ENCODE data around the gene NLE1. TPM values are rescaled to one million over a fixed set of nuclear protein-coding genes. Genes with fewer than 3 reads are reported as not detected.

NLE1 gene
- total RNA-seq, 4 donors from 2014 or later: 9.9 to 19.3 (median 11.5) TPM

DNA sequence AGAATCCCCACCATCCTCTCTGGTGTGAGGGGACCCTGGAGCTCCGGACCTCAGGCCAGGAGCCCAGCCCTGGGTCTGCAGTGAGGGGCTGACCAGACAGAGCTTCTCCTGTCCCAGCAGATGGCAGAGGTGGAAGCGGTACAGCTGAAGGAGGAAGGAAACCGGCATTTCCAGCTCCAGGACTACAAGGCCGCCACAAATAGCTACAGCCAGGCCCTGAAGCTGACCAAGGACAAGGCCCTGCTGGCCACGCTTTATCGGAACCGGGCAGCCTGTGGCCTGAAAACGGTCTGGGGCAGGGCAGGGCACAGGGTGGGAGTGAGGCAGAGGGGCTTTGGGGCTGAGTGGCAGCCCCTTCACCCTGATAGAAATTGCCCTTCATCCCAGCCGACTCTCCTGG lies 6.0 kb upstream of the NLE1 start:
- in situ Hi-C loops (cut with MboI; ENCODE audit: low sequenced_read_pairs in 4 of 4) (loop anchor here in 2 of 4 donors (10.0 kb wide), 1 partner anchor 97 kb away; the partner anchor contains the start of gene SLFN5 (in 2 of the 2)), intact Hi-C loops (cut with DNase I; ENCODE audit: low total_unique reads) (loop anchor here (5.0 to 10.0 kb wide), 3 partner anchors 109 to 1387 kb away; partner anchors contain the start of genes MYO19, PIGW and SLFN12L)
- Histone ChIP-seq H3K9me3 (no peaks in the 10 kb centered on the region), H3K27me3 (no peaks in the 10 kb centered on the region), H3K36me3 (peaks cover 0 to 34% of the 10 kb centered on the region in 2 donors), H3K27ac (peak overlapping the region; percentile 94 to 98 (median 97)), H3K4me3 (peak overlapping the region; percentile 53 to 64 (median 60)), H3K4me1 (peaks cover 23 to 39% of the 10 kb centered on the region in 2 donors)
- DNase-seq (peak in 1 of 2 donors; percentile 41), ATAC-seq (peak; percentile 29 to 35)
- TF ChIP-seq, protein P1, sequence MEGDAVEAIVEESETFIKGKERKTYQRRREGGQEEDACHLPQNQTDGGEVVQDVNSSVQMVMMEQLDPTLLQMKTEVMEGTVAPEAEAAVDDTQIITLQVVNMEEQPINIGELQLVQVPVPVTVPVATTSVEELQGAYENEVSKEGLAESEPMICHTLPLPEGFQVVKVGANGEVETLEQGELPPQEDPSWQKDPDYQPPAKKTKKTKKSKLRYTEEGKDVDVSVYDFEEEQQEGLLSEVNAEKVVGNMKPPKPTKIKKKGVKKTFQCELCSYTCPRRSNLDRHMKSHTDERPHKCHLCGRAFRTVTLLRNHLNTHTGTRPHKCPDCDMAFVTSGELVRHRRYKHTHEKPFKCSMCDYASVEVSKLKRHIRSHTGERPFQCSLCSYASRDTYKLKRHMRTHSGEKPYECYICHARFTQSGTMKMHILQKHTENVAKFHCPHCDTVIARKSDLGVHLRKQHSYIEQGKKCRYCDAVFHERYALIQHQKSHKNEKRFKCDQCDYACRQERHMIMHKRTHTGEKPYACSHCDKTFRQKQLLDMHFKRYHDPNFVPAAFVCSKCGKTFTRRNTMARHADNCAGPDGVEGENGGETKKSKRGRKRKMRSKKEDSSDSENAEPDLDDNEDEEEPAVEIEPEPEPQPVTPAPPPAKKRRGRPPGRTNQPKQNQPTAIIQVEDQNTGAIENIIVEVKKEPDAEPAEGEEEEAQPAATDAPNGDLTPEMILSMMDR (IDR thresholded peaks at IDR 0.05 in 4 of 5, conservative IDR thresholded peaks at IDR 0.05 in 1 of 5): peak in 1 of 5 experiments; percentile 5
- TF ChIP-seq POLR2A (IDR thresholded peaks at IDR 0.05): no peak

DNA sequence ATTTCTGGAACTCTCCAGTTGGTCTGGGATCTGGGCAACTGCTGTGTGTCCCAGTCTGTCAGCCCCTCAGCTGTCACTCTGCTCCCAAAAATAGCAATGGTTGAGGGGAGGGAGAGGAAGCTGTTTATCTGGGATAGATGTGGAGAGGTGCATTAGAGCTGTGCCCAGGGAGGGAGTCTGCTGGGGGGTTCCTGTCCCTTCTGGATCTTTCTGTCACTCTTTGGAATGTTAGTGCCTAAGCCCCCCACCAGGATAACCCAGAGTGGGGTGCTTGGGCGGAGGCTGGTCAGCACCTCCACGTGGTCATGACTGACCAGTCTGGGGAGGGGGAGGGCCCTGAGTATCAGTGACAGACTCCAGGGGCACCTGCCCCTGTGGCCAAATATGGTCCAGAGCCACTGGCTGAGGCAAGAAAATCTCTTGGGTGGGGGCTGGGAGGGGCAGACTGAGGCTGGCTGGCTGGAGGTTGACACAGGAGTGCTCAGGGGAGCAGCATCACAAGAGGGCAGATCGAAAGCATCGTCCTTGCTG lies 5.3 kb upstream of the NLE1 start, which contains the start of gene UNC45B:
Gene UNC45B (plus strand): TSS at position 443 of the 531 bp plus-strand sequence. CDS start 447 bp downstream, outside the sequence.
- DNase-seq (peak; percentile 87 to 94), ATAC-seq (peak; percentile 87)
- peak; percentile 68 to 88 for TF ChIP-seq POLR2A (IDR thresholded peaks at IDR 0.05)
- TF ChIP-seq, protein P1 (IDR thresholded peaks at IDR 0.05 in 4 of 5, conservative IDR thresholded peaks at IDR 0.05 in 1 of 5): no peak
- no peaks in the 10 kb centered on the region for H3K9me3 ChIP-seq
- peak within 1 kb of the TSS; percentile 53 to 64 (median 60) for H3K4me3 ChIP-seq
- no peaks in the 10 kb centered on the region for H3K27me3 ChIP-seq
- peaks cover 23 to 39% of the 10 kb centered on the region in 2 donors for H3K4me1 ChIP-seq
- in situ Hi-C loops (cut with MboI; ENCODE audit: low sequenced_read_pairs in 4 of 4): loop anchor here in 2 of 4 donors (10.0 kb wide), 1 partner anchor 97 kb away; the partner anchor contains the start of gene SLFN5 (in 2 of the 2)
- H3K36me3 ChIP-seq: peaks cover 0 to 27% of the 10 kb centered on the region in 2 donors
- intact Hi-C loops (cut with DNase I; ENCODE audit: low total_unique reads): loop anchor here (1.0 to 10.0 kb wide), 6 partner anchors 59 to 1387 kb away; partner anchors contain the start of genes LIG3, MYO19, PIGW and SLFN12L
- peak within 1 kb of the TSS; percentile 94 to 98 (median 97) for H3K27ac ChIP-seq

DNA sequence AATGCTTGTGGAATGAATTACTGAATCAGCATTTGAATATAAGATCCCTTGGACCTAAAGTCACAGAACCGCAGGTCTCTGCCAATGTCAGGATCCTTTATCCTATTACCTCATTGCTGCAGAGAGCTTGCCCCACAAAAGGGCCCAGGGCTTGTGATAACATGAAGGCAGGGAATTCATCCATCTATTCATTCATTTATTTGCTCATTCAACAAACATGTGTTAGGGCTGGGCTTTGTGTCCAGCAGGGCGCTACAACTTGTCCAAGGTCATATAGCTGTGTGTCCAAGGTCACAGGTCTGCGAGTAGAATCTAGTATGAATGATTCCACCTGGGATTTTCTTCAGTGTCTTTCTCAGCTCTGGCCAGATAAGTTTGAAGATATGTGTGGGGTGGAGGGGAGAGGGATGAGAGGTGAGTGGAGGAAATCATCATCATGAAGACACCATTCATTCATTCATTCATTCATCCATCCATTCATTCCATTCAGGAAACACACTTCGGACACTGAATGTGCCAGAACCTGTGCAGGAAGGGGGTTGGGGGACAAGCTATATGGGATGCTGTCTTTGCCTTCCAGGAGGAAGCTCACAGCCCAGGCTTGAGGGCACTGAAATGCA lies 4.2 kb upstream of the NLE1 start:
- intact Hi-C loops (cut with DNase I; ENCODE audit: low total_unique reads): loop anchor here (2.0 to 10.0 kb wide), 5 partner anchors 58 to 1388 kb away; partner anchors contain the start of genes LIG3, MYO19, PIGW and SLFN12L
- Histone ChIP-seq H3K27me3 (no peaks in the 10 kb centered on the region), H3K36me3 (peaks cover 0 to 16% of the 10 kb centered on the region in 2 donors), H3K27ac (peak overlapping the region; percentile 94 to 98 (median 97)), H3K9me3 (no peaks in the 10 kb centered on the region), H3K4me1 (peaks cover 23 to 44% of the 10 kb centered on the region in 2 donors), H3K4me3 (no peak overlapping the region)
- TF ChIP-seq POLR2A (IDR thresholded peaks at IDR 0.05): no peak
- TF ChIP-seq, protein P1 (IDR thresholded peaks at IDR 0.05 in 4 of 5, conservative IDR thresholded peaks at IDR 0.05 in 1 of 5): no peak
- DNase-seq (no peak), ATAC-seq (no peak)
- in situ Hi-C loops (cut with MboI; ENCODE audit: low sequenced_read_pairs in 4 of 4): loop anchor here in 2 of 4 donors (10.0 kb wide), 1 partner anchor 98 kb away; the partner anchor contains the start of gene SLFN5 (in 2 of the 2)

DNA sequence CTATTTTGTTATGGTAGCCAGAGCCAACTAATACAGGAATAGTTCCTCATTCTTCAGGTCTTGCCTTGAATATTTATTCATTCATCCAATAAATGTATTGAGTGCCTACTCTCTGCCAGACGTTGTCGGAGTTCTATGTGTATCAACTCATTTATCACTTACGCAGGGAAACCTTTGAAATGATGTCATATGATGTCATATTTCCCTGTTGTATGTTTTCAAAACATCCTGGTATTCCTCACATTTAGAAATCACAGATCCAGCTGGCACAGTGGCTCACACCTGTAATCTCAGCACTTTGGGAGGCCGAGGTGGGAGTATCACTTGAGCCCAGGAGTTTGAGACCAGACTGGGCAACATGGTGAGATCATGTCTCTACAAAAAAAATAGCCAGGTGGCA lies 2.7 kb upstream of the NLE1 start:
- TF ChIP-seq, protein P1 (IDR thresholded peaks at IDR 0.05 in 4 of 5, conservative IDR thresholded peaks at IDR 0.05 in 1 of 5): no peak
- in situ Hi-C loops (cut with MboI; ENCODE audit: low sequenced_read_pairs in 4 of 4) (loop anchor here in 2 of 4 donors (10.0 kb wide), 1 partner anchor 100 kb away; the partner anchor contains the start of gene SLFN5 (in 2 of the 2)), intact Hi-C loops (cut with DNase I; ENCODE audit: low total_unique reads) (loop anchor here (5.0 to 10.0 kb wide), 3 partner anchors 112 to 1390 kb away; partner anchors contain the start of genes MYO19, PIGW and SLFN12L)
- Histone ChIP-seq H3K27ac (no peak overlapping the region), H3K4me1 (peaks cover 25 to 45% of the 10 kb centered on the region in 2 donors), H3K9me3 (no peaks in the 10 kb centered on the region), H3K27me3 (no peaks in the 10 kb centered on the region), H3K4me3 (no peak overlapping the region), H3K36me3 (peaks cover 0 to 7% of the 10 kb centered on the region in 2 donors)
- no peak for ATAC-seq
- no peak for DNase-seq
